Fibroblast of lung (primary cell): Measurements from ENCODE around the gene TMEM250. TPM values are rescaled to one million over a fixed set of nuclear protein-coding genes. Genes with fewer than 3 reads are reported as not detected.

Source experiments
- DNase-seq, 2 donors: peaks; one replicate each; pipeline versions ENCODE4 v3.0.0 to v3.0.0-alpha.2; 2010; ENCODE audit warnings: low read depth in 2 of 2
- H2AFZ ChIP-seq: 2 replicates; pipeline ENCODE4 v1.5.1; 2012; ENCODE audit warnings: low read length, control low read depth, inconsistent platforms
- H3K27ac ChIP-seq: 2 replicates; pipeline ENCODE4 v1.5.1; 2011; ENCODE audit warnings: low read length, control low read depth; ENCODE audit not compliant: insufficient read depth
- H3K27me3 ChIP-seq: 2 replicates; pipeline ENCODE4 v1.5.1; 2011; ENCODE audit warnings: mild to moderate bottlenecking, low read length; ENCODE audit not compliant: control insufficient read depth, insufficient read depth
- H3K36me3 ChIP-seq: 2 replicates; pipeline ENCODE4 v1.5.1; 2011; ENCODE audit warnings: low read length; ENCODE audit not compliant: control insufficient read depth, insufficient read depth
- H3K4me1 ChIP-seq: 2 replicates; pipeline ENCODE4 v1.5.1; 2011; ENCODE audit warnings: low read length; ENCODE audit not compliant: control insufficient read depth, insufficient read depth; ENCODE audit errors: extremely low read depth
- H3K4me2 ChIP-seq: 2 replicates; pipeline ENCODE4 v1.5.1; 2011; ENCODE audit warnings: low read length, control low read depth; ENCODE audit not compliant: insufficient read depth; ENCODE audit errors: extremely low read depth
- H3K4me3 ChIP-seq, 4 experiments: fragments of 200-600 bp in 1 of 4; sonication (generic) in 1 of 4; replicated peaks in 1 of 4; 2 replicates each; pipeline ENCODE4 v1.5.1; 2011 to 2016; ENCODE audit warnings: low read length in 4 of 4, low read depth in 3 of 4, mild to moderate bottlenecking in 3 of 4, control low read depth in 2 of 4, inconsistent platforms in 1 of 4, mixed read lengths in 1 of 4; ENCODE audit not compliant: insufficient read depth in 1 of 4; ENCODE audit errors: control extremely low read depth in 1 of 4
- H3K79me2 ChIP-seq: 2 replicates; pipeline ENCODE4 v1.5.1; 2012; ENCODE audit warnings: mild to moderate bottlenecking, low read length, inconsistent platforms; ENCODE audit not compliant: control insufficient read depth, insufficient read depth
- H3K9ac ChIP-seq: 2 replicates; pipeline ENCODE4 v1.5.1; 2011; ENCODE audit warnings: mild to moderate bottlenecking, low read length, control low read depth; ENCODE audit not compliant: insufficient read depth
- H3K9me3 ChIP-seq: 2 replicates; pipeline ENCODE4 v1.5.1; 2012; ENCODE audit warnings: low read depth, low read length; ENCODE audit not compliant: control insufficient read depth, insufficient read depth
- H4K20me1 ChIP-seq: 2 replicates; pipeline ENCODE4 v1.5.1; 2011; ENCODE audit warnings: low read length; ENCODE audit not compliant: control insufficient read depth, insufficient read depth; ENCODE audit errors: extremely low read depth
- CTCF ChIP-seq, 2 donors: IDR thresholded peaks in 1 of 2; conservative IDR thresholded peaks in 1 of 2; 1 replicate in 1 of 2; 2 replicates in 1 of 2; pipeline ENCODE4 v1.5.1; 2011 to 2012; ENCODE audit warnings: low read length in 2 of 2, control low read depth in 1 of 2, inconsistent platforms in 1 of 2, low read depth in 1 of 2, mild to moderate bottlenecking in 1 of 2
- EZH2 ChIP-seq: IDR thresholded peaks from 2 replicates; pipeline ENCODE4 v1.5.1; 2012; ENCODE audit warnings: low read length, control low read depth, mild to moderate bottlenecking; ENCODE audit errors: missing control alignments
- polyA plus RNA-seq, 2 donors: library from polyadenylated mRNA; depleted of rRNA in 1 of 2; stranded (reverse) in 1 of 2; unstranded in 1 of 2; fragments of >200 nt; gene quantifications; 2 replicates each; pipeline ENCODE4 v1.2.1, GENCODE V29; 2011 to 2012; ENCODE audit warnings: missing spikeins in 1 of 2
- total RNA-seq: library from RNA; depleted of rRNA; stranded (reverse); fragments of >200 nt; gene quantifications from 2 replicates; pipeline ENCODE4 v1.2.1, GENCODE V29; 2014

TMEM250 gene
- total and polyA plus RNA-seq, 2 donors (not counting 1 experiment from before 2014, with no cell fraction given), result 13.3 to 43.3 TPM

- H3K4me3 ChIP-seq, result no peak overlapping the region
- no peak overlapping the region for H3K9ac ChIP-seq
- no peaks in the 10 kb centered on the region for H3K79me2 ChIP-seq
- no peak overlapping the region for H2AFZ ChIP-seq
- no peaks in the 10 kb centered on the region for H3K36me3 ChIP-seq
- H3K9me3 ChIP-seq, result no peaks in the 10 kb centered on the region
- H3K27me3 ChIP-seq, result peaks cover 14% of the 10 kb centered on the region
- no peak for DNase-seq
- H3K4me1 ChIP-seq, result no peaks in the 10 kb centered on the region
- H3K4me2 ChIP-seq, result no peak overlapping the region
- H4K20me1 ChIP-seq, result no peaks in the 10 kb centered on the region
- TF ChIP-seq CTCF (conservative IDR thresholded peaks at IDR 0.05 in 1 of 2, IDR thresholded peaks at IDR 0.05 in 1 of 2; ENCODE audit: low read depth in 1 of 2, low read length in 2 of 2), result no peak
- TF ChIP-seq EZH2, result peak; percentile 69
- H3K27ac ChIP-seq, result no peak overlapping the region
These were observed 37.8 kb upstream of the TMEM250 start for GRCh38 chr9:136156209-136157120.

DNA sequence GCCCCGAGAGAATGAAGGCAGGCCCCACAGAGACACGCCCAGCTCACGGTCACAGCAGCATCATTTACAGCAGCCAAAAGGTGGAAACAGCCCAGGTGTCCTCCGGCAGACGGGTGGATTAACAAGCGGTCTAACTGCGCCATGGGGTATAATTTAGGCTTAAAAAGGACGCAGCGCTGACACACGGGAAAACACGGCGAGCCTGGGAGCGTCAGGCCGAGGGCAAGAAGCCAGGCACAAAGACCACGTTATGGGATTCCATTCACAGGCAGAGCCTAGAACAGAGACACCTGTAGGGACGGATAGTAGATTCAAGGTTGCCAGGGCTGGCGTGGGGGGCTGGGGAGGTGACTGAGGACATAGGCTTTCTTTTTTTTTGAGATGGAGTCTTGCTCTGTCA, 36.9 kb upstream of the TMEM250 start:
- H2AFZ ChIP-seq, result no peak overlapping the region
- H3K27ac ChIP-seq, result no peak overlapping the region
- H4K20me1 ChIP-seq, result no peaks in the 10 kb centered on the region
- TF ChIP-seq CTCF (conservative IDR thresholded peaks at IDR 0.05 in 1 of 2, IDR thresholded peaks at IDR 0.05 in 1 of 2; ENCODE audit: low read depth in 1 of 2, low read length in 2 of 2), result no peak
- TF ChIP-seq EZH2, result peak; percentile 2
- H3K4me3 ChIP-seq, result no peak overlapping the region
- H3K79me2 ChIP-seq, result no peaks in the 10 kb centered on the region
- no peaks in the 10 kb centered on the region for H3K9me3 ChIP-seq
- peaks cover 10% of the 10 kb centered on the region for H3K27me3 ChIP-seq
- no peak overlapping the region for H3K9ac ChIP-seq
- H3K4me1 ChIP-seq, result no peaks in the 10 kb centered on the region
- DNase-seq, result no peak
- no peak overlapping the region for H3K4me2 ChIP-seq
- H3K36me3 ChIP-seq, result no peaks in the 10 kb centered on the region

- no peak for DNase-seq
- H4K20me1 ChIP-seq, result no peaks in the 10 kb centered on the region
- H3K4me2 ChIP-seq, result no peak overlapping the region
- no peak overlapping the region for H2AFZ ChIP-seq
- no peak for TF ChIP-seq EZH2
- TF ChIP-seq CTCF (conservative IDR thresholded peaks at IDR 0.05 in 1 of 2, IDR thresholded peaks at IDR 0.05 in 1 of 2; ENCODE audit: low read depth in 1 of 2, low read length in 2 of 2), result no peak
- no peaks in the 10 kb centered on the region for H3K36me3 ChIP-seq
- H3K79me2 ChIP-seq, result no peaks in the 10 kb centered on the region
- no peaks in the 10 kb centered on the region for H3K4me1 ChIP-seq
- no peak overlapping the region for H3K9ac ChIP-seq
- no peak overlapping the region for H3K27ac ChIP-seq
- H3K4me3 ChIP-seq, result no peak overlapping the region
- H3K27me3 ChIP-seq, result peaks cover 10% of the 10 kb centered on the region
- H3K9me3 ChIP-seq, result no peaks in the 10 kb centered on the region
These were observed 36.3 kb upstream of the TMEM250 start for GRCh38 chr9:136154943-136155342.
